Mucosa of stomach (tissue), 1 donor: ENCODE results near the gene APOBEC3A.

ENCODE experiments used
- H3K27me3 ChIP-seq: one replicate; pipeline ENCODE4 v1.7.0; 2013; ENCODE audit warnings: mild to moderate bottlenecking, low read length; ENCODE audit not compliant: control insufficient read depth, insufficient read depth
- H3K36me3 ChIP-seq: one replicate; pipeline ENCODE4 v1.7.0; 2013; ENCODE audit warnings: low read length; ENCODE audit not compliant: control insufficient read depth, insufficient read depth
- H3K4me1 ChIP-seq: one replicate; pipeline ENCODE4 v1.7.0; 2013; ENCODE audit warnings: mild to moderate bottlenecking, low read length; ENCODE audit not compliant: control insufficient read depth, insufficient read depth
- H3K4me3 ChIP-seq: one replicate; pipeline ENCODE4 v1.7.0; 2013; ENCODE audit warnings: low read length
- H3K9ac ChIP-seq: one replicate; pipeline ENCODE4 v1.7.0; 2013; ENCODE audit warnings: mild to moderate bottlenecking, low read length, moderate library complexity
- H3K9me3 ChIP-seq: one replicate; pipeline ENCODE4 v1.7.0; 2013; ENCODE audit warnings: mild to moderate bottlenecking, low read length, moderate library complexity; ENCODE audit not compliant: control insufficient read depth
- donor health status: Pancreatic carcinoma.

The APOBEC3A gene

GRCh38 chr22:38965614-38966379, 8.4 kb downstream of the APOBEC3A start:
- Histone ChIP-seq H3K9ac (no peak overlapping the region), H3K9me3 (no peaks in the 10 kb centered on the region), H3K4me1 (peaks cover 18% of the 10 kb centered on the region), H3K36me3 (no peaks in the 10 kb centered on the region), H3K4me3 (no peak overlapping the region), H3K27me3 (peaks cover 2% of the 10 kb centered on the region)

GRCh38 chr22:38966380-38966702, 8.9 kb downstream of the APOBEC3A start:
- Histone ChIP-seq H3K36me3 (no peaks in the 10 kb centered on the region), H3K4me3 (no peak overlapping the region), H3K27me3 (peaks cover 2% of the 10 kb centered on the region), H3K9ac (no peak overlapping the region), H3K9me3 (no peaks in the 10 kb centered on the region), H3K4me1 (peaks cover 18% of the 10 kb centered on the region)

- no peak overlapping the region for H3K4me3 ChIP-seq
- H3K27me3 ChIP-seq: peaks cover 2% of the 10 kb centered on the region
- H3K36me3 ChIP-seq: no peaks in the 10 kb centered on the region
- no peaks in the 10 kb centered on the region for H3K9me3 ChIP-seq
- H3K9ac ChIP-seq: no peak overlapping the region
- H3K4me1 ChIP-seq: peaks cover 18% of the 10 kb centered on the region
These were observed 9.5 kb downstream of the APOBEC3A start for GRCh38 chr22:38966942-38967341.

- Histone ChIP-seq H3K4me1 (peaks cover 18% of the 10 kb centered on the region), H3K9ac (no peak overlapping the region), H3K27me3 (peaks cover 2% of the 10 kb centered on the region), H3K9me3 (no peaks in the 10 kb centered on the region), H3K36me3 (no peaks in the 10 kb centered on the region), H3K4me3 (no peak overlapping the region)
These were observed 10.3 kb downstream of the APOBEC3A start for GRCh38 chr22:38967451-38968450.

GRCh38 chr22:38968801-38969200, 11.4 kb downstream of the APOBEC3A start:
- H3K4me1 ChIP-seq: peaks cover 19% of the 10 kb centered on the region
- H3K9me3 ChIP-seq: no peaks in the 10 kb centered on the region

GRCh38 chr22:38970551-38970950, 13.1 kb downstream of the APOBEC3A start:
- no peak overlapping the region for H3K4me3 ChIP-seq
- no peaks in the 10 kb centered on the region for H3K9me3 ChIP-seq
- H3K9ac ChIP-seq: no peak overlapping the region
- H3K27me3 ChIP-seq: peaks cover 2% of the 10 kb centered on the region
- H3K4me1 ChIP-seq: peaks cover 6% of the 10 kb centered on the region
- no peaks in the 10 kb centered on the region for H3K36me3 ChIP-seq

More at GRCh38 chr22:38968801-38969200, 11.4 kb downstream of the APOBEC3A start:
- Histone ChIP-seq H3K27me3 (peaks cover 2% of the 10 kb centered on the region), H3K9ac (no peak overlapping the region), H3K36me3 (no peaks in the 10 kb centered on the region), H3K4me3 (no peak overlapping the region)

- Histone ChIP-seq H3K4me3 (no peak overlapping the region), H3K9ac (no peak overlapping the region), H3K27me3 (peaks cover 2% of the 10 kb centered on the region), H3K4me1 (peaks cover 6% of the 10 kb centered on the region), H3K9me3 (no peaks in the 10 kb centered on the region), H3K36me3 (no peaks in the 10 kb centered on the region)
These were observed 13.8 kb downstream of the APOBEC3A start for GRCh38 chr22:38971202-38971601.

GRCh38 chr22:38971791-38972190, 14.4 kb downstream of the APOBEC3A start:
- Histone ChIP-seq H3K4me1 (peaks cover 6% of the 10 kb centered on the region), H3K36me3 (no peaks in the 10 kb centered on the region), H3K4me3 (no peak overlapping the region), H3K9ac (no peak overlapping the region), H3K27me3 (peaks cover 2% of the 10 kb centered on the region), H3K9me3 (no peaks in the 10 kb centered on the region)

GRCh38 chr22:38972558-38972957, 15.1 kb downstream of the APOBEC3A start:
- Histone ChIP-seq H3K27me3 (no peaks in the 10 kb centered on the region), H3K9me3 (no peaks in the 10 kb centered on the region), H3K4me3 (no peak overlapping the region), H3K4me1 (peaks cover 6% of the 10 kb centered on the region), H3K9ac (no peak overlapping the region), H3K36me3 (no peaks in the 10 kb centered on the region)

- no peak overlapping the region for H3K9ac ChIP-seq
- H3K36me3 ChIP-seq: no peaks in the 10 kb centered on the region
- H3K4me3 ChIP-seq: no peak overlapping the region
- H3K4me1 ChIP-seq: peaks cover 6% of the 10 kb centered on the region
- H3K9me3 ChIP-seq: no peaks in the 10 kb centered on the region
- no peaks in the 10 kb centered on the region for H3K27me3 ChIP-seq
These were observed 16.1 kb downstream of the APOBEC3A start for GRCh38 chr22:38973289-38974169.

GRCh38 chr22:38974170-38974825, 16.9 kb downstream of the APOBEC3A start:
- no peak overlapping the region for H3K9ac ChIP-seq
- H3K36me3 ChIP-seq: no peaks in the 10 kb centered on the region

More at GRCh38 chr22:38974170-38974825, 16.9 kb downstream of the APOBEC3A start:
- Histone ChIP-seq H3K4me1 (peaks cover 6% of the 10 kb centered on the region), H3K27me3 (no peaks in the 10 kb centered on the region), H3K9me3 (no peaks in the 10 kb centered on the region), H3K4me3 (no peak overlapping the region)
